MM.1S (cell line): ENCODE measurements around the gene MAFF.
"Not testable (repeated sequence)": the region's sequence is repeated elsewhere in the genome, so short reads cannot be mapped to it uniquely, and the experiment has no call there.

Experiments used
- DNase-seq: peaks from one replicate; pipeline ENCODE4 v3.0.0-alpha.2; 2015
- H2AFZ ChIP-seq: fragments of 300-600 bp; sonication (generic); 2 replicates; pipeline ENCODE4 v1.6.0; 2016; ENCODE audit warnings: antibody characterized with exemption, low read length
- H3F3A ChIP-seq: fragments of 300-600 bp; sonication (generic); 2 replicates; pipeline ENCODE4 v1.6.1; 2016; ENCODE audit warnings: mild to moderate bottlenecking, antibody characterized with exemption, low read length, moderate library complexity, mixed read lengths; ENCODE audit not compliant: insufficient read depth
- H3K27ac ChIP-seq: fragments of 300-600 bp; sonication (generic); 2 replicates; pipeline ENCODE4 v1.5.1; 2016; ENCODE audit warnings: mild to moderate bottlenecking, low read length
- H3K27me3 ChIP-seq: fragments of 300-600 bp; sonication (generic); replicated peaks from 2 replicates; pipeline ENCODE4 v1.6.0; 2016; ENCODE audit warnings: low read length; ENCODE audit not compliant: insufficient read depth
- H3K36me3 ChIP-seq: fragments of 300-600 bp; sonication (generic); replicated peaks from 2 replicates; pipeline ENCODE4 v1.6.1; 2016; ENCODE audit warnings: mild to moderate bottlenecking, low read length, mixed read lengths; ENCODE audit not compliant: insufficient read depth
- H3K4me1 ChIP-seq: fragments of 300-600 bp; sonication (generic); 2 replicates; pipeline ENCODE4 v1.6.1; 2016; ENCODE audit warnings: low read length, mixed read lengths
- H3K4me2 ChIP-seq: fragments of 300-600 bp; sonication (generic); 2 replicates; pipeline ENCODE4 v1.6.0; 2016; ENCODE audit warnings: low read depth, low read length
- H3K4me3 ChIP-seq: fragments of 300-600 bp; sonication (generic); 2 replicates; pipeline ENCODE4 v1.5.1; 2016; ENCODE audit warnings: low read length, mixed read lengths
- H3K79me2 ChIP-seq: fragments of 300-600 bp; sonication (generic); 2 replicates; pipeline ENCODE4 v1.6.1; 2016; ENCODE audit warnings: mixed run types, low read length, mixed read lengths
- H3K9ac ChIP-seq: fragments of 300-600 bp; sonication (generic); 2 replicates; pipeline ENCODE4 v1.6.1; 2016; ENCODE audit warnings: low read length, mixed read lengths
- H3K9me2 ChIP-seq: fragments of 300-600 bp; sonication (generic); replicated peaks from 2 replicates; pipeline ENCODE4 v1.6.1; 2016; ENCODE audit warnings: mild to moderate bottlenecking, low read length, mixed read lengths; ENCODE audit not compliant: insufficient read depth
- H3K9me3 ChIP-seq: fragments of 300-600 bp; sonication (generic); replicated peaks from 2 replicates; pipeline ENCODE4 v1.6.1; 2016; ENCODE audit warnings: mild to moderate bottlenecking, low read length, mixed read lengths; ENCODE audit not compliant: insufficient read depth
- H4K20me1 ChIP-seq: fragments of 300-600 bp; sonication (generic); 2 replicates; pipeline ENCODE4 v1.6.1; 2016; ENCODE audit warnings: mild to moderate bottlenecking, low read length, moderate library complexity, mixed read lengths; ENCODE audit not compliant: insufficient read depth
- CTCF ChIP-seq: fragments of 300-600 bp; sonication (generic); IDR thresholded peaks from 2 replicates; pipeline ENCODE4 v1.5.1; 2016; ENCODE audit warnings: antibody characterized with exemption, low read length, mixed read lengths
- EZH2 ChIP-seq: fragments of 300-600 bp; sonication (generic); optimal IDR thresholded peaks from 2 replicates; pipeline ENCODE3; 2017; ENCODE audit warnings: low read depth, mild to moderate bottlenecking, antibody characterized with exemption, low read length, mixed read lengths
- EZH2phosphoT487 ChIP-seq: fragments of 300-600 bp; sonication (generic); IDR thresholded peaks from 2 replicates; pipeline ENCODE4 v1.6.1; 2018; ENCODE audit warnings: antibody characterized with exemption, low read length

Gene MAFF

GRCh38 chr22:38233427-38233826, 31.6 kb downstream of the MAFF start:
- Histone ChIP-seq H3F3A (no peaks in the 10 kb centered on the region), H3K4me3 (no peak overlapping the region), H3K9me3 (no peaks in the 10 kb centered on the region), H3K4me1 (peaks cover 11% of the 10 kb centered on the region; the same call in 1 of the 2 replicates), H3K36me3 (peaks cover 24% of the 10 kb centered on the region), H2AFZ (no peak overlapping the region), H3K9me2 (no peaks in the 10 kb centered on the region), H3K79me2 (peaks cover 68% of the 10 kb centered on the region), H3K4me2 (no peak overlapping the region), H3K27ac (no peak overlapping the region), H4K20me1 (no peaks in the 10 kb centered on the region), H3K9ac (no peak overlapping the region), H3K27me3 (no peaks in the 10 kb centered on the region)
- no peak for DNase-seq
- no peak for TF ChIP-seq EZH2phosphoT487
- no peak for TF ChIP-seq EZH2
- no peak for TF ChIP-seq CTCF

- not testable (repeated sequence) for H3K4me2 ChIP-seq, H3F3A ChIP-seq, H3K9ac ChIP-seq, H3K27ac ChIP-seq, H3K4me1 ChIP-seq, H4K20me1 ChIP-seq, H2AFZ ChIP-seq, H3K9me2 ChIP-seq, H3K9me3 ChIP-seq, H3K4me3 ChIP-seq, H3K27me3 ChIP-seq, DNase-seq
- peaks cover 24% of the 10 kb centered on the region for H3K36me3 ChIP-seq
- peaks cover 72% of the 10 kb centered on the region for H3K79me2 ChIP-seq
These were observed 32.1 kb downstream of the MAFF start for GRCh38 chr22:38233856-38234255.

- Histone ChIP-seq H3K27me3 (no peaks in the 10 kb centered on the region), H3K9ac (no peak overlapping the region), H3K4me2 (no peak overlapping the region), H4K20me1 (no peaks in the 10 kb centered on the region), H3F3A (no peaks in the 10 kb centered on the region), H3K36me3 (peaks cover 24% of the 10 kb centered on the region), H3K27ac (no peak overlapping the region), H3K9me3 (no peaks in the 10 kb centered on the region), H3K79me2 (peaks cover 85% of the 10 kb centered on the region), H2AFZ (no peak overlapping the region), H3K4me3 (no peak overlapping the region), H3K4me1 (0 out of 2 replicates have a peak, but pooled peaks cover 3% of the 10 kb centered on the region), H3K9me2 (no peaks in the 10 kb centered on the region)
- no peak for TF ChIP-seq EZH2phosphoT487
- no peak for DNase-seq
These were observed 33.6 kb downstream of the MAFF start for GRCh38 chr22:38235240-38235850.

GRCh38 chr22:38236786-38237185, 35.0 kb downstream of the MAFF start:
- H3K27ac ChIP-seq = no peak overlapping the region
- H3K4me2 ChIP-seq = no peak overlapping the region
- no peak overlapping the region for H3K9ac ChIP-seq
- H3K27me3 ChIP-seq = no peaks in the 10 kb centered on the region
- peaks cover 6% of the 10 kb centered on the region; the same call in 1 of the 2 replicates for H3K4me1 ChIP-seq
- H3K36me3 ChIP-seq = peaks cover 17% of the 10 kb centered on the region
- H3K79me2 ChIP-seq = peaks cover 86% of the 10 kb centered on the region
- no peak for DNase-seq
- H3K4me3 ChIP-seq = no peak overlapping the region
- no peaks in the 10 kb centered on the region for H3F3A ChIP-seq
- no peak overlapping the region for H2AFZ ChIP-seq
- H4K20me1 ChIP-seq = no peaks in the 10 kb centered on the region
- TF ChIP-seq EZH2 = no peak
- TF ChIP-seq EZH2phosphoT487 = no peak
- TF ChIP-seq CTCF = no peak
- H3K9me3 ChIP-seq = no peaks in the 10 kb centered on the region
- H3K9me2 ChIP-seq = no peaks in the 10 kb centered on the region
